HG02588 (cell line): Measurements from ENCODE around the gene KRTAP10-2.
"Not testable (repeated sequence)": the region's sequence is repeated elsewhere in the genome, so short reads cannot be mapped to it uniquely, and the experiment has no call there.

ENCODE experiments used
- ATAC-seq: cut with Tn5 transposase; IDR thresholded peaks from one replicate; pipeline ENCODE4 v1.9.1; 2021; ENCODE audit warnings: mild to moderate bottlenecking, moderate library complexity; ENCODE audit not compliant: unreplicated experiment

Gene KRTAP10-2

DNA sequence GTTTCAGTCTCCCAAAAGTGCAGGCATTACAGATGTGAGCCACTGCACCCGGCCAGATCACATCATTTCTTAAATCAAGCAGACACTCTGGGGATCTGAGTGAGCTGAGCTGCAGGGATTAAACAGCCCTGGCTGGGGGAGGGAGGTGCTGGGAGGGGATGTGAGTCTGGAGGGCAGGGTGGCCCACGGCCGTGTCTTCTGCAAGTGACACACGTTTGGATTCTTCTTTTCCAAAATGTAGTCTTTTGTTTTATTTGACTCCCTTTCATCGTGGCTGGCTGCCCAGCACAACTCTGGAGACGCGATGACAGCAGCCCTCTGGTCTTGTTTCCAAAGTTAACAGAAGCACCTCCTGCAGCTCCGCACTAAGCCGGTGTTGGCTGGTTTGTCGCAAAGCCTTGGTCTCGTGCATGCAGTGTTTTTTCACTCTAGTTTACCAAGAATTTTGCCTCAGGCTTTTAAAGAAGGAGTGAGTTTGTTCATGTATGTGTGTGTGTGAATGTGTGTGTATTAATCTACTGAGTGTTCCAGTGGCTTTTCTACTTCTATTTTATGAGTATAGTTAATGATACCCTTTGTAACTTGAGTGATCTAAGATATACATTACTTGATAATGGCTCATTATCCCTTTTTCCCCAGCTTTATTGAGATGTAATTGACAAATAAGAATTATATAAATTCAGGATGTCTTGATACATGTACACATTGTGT lies 31.9 kb upstream of the KRTAP10-2 start:
- no peak for ATAC-seq

GRCh38 chr21:44582055-44582454 lies 30.8 kb upstream of the KRTAP10-2 start:
- ATAC-seq: no peak

- no peak for ATAC-seq
These were observed 29.9 kb upstream of the KRTAP10-2 start for GRCh38 chr21:44581158-44581557.

DNA sequence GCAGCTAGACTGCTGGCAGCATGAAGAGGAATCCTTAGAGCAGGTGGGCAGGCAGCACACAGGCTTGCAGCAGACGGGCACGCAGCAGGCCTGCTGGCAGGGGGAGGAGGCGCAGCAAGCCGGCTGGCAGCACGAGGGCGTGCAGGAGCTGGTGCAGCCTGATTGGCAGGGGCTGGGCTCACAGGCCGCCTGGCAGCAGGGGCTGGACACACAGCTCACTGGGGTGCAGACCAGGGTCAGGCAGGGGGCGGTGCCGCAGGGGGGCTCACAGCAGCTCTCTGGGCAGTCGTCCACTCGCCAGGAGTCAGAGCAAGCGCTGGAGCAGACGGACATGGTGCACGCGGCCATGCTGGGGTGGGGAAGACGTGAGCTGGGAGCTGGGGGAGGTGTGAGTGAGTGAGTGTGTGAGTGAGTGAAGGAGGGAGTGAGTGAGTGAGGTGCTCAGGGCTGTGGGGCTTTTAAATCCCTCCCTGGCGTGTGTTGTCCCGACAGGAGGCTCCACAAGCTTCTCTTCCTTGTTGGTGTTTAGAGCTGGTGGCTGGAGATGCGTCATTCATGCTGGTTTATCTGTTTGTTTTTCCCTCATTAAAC lies 29.0 kb upstream of the KRTAP10-2 start, which contains the start of gene KRTAP10-5:
TSS of gene KRTAP10-5 (minus strand) at position 374 of the 591 bp plus-strand sequence. CDS start at position 348, 26 bp downstream.
- ATAC-seq: not testable (repeated sequence)

DNA sequence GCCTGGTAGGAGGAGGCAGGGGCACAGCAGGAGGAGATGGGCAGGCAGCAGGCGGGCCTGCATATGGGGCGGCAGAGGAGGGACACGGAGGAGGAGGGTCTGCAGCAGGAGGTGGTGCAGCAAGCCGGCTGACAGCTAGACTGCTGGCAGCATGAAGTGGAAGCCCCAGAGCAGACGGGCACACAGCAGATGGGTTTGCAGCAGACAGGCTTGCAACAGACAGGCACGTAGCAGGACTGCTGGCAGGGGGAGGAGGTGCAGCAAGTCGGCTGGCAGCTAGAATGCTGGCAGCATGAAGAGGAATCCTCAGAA lies 28.5 kb upstream of the KRTAP10-2 start:
- ATAC-seq: no peak

DNA sequence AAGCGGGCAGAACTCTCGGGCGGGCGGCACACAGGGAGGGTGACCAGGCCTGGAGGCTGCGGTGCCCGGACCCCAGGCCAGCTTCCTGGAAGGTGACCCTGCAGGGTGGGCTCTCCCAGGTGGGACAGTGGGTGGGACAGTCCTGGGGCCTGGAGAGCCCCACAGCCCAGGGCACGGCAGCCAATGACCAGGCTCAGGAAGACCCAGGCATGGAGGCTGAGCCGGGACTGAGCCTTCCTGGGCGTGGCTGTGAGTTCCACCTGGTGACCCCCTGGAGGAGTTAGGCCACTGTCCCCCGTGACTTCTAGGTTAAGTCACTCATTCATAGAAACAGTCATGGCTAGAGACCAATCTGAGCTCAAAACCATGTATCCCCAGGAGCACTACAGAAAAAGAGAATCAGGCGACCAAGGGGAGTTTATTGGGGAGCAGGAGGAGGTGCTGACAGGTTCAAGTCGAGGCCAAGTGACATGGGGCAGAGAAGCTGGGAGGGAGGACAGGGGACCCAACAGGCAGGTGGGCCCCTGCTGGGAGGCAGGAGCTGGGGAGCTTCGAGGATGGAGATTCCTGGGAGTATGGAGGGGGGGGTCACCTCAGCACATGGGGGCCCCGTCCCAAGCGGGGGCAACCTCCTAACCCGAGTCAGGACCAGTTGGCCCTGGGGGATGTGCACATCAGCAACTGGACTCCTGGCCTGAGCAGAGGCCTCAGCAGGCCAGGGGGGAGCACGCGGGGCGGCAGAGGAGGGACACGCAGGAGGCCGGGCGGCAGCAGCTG lies 27.9 kb upstream of the KRTAP10-2 start:
- ATAC-seq: no peak

GRCh38 chr21:44578371-44579055 lies 27.2 kb upstream of the KRTAP10-2 start:
- no peak for ATAC-seq

GRCh38 chr21:44576025-44576420 lies 24.7 kb upstream of the KRTAP10-2 start:
- ATAC-seq: no peak

DNA sequence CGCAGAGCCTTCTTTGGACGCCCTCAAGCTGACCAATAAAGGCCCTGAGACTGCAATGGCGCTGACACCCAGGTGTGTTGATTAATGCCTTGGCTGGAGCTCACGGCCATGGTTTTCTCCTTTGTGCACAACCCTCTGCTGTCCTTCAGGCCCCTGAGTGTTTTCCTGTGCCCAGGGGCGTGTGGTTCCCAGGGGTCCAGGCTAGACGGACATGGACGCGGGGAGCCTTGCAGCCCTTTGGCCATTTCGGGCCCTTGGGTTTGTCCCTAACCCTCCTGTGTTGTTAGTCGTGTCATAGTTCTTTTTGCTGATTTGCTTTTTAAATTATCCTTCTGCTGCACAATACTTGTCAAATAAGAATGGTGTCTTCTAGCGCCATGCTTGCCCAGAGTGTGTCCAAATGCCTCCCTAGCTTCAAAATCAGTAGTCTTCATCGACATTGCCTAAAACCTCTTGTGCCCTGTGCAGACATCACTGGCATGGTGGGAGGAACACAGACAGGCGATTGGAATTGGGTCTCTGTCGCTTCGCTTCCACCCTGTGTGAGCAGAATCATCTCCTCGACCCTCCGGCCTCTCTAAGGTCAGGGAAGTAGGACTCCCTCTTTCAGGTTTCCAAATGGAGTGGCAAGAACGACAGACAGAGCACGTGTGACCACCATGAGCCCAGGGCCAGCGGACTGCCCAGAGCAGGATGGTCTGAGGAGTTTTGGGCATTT lies 24.2 kb upstream of the KRTAP10-2 start:
- no peak for ATAC-seq

DNA sequence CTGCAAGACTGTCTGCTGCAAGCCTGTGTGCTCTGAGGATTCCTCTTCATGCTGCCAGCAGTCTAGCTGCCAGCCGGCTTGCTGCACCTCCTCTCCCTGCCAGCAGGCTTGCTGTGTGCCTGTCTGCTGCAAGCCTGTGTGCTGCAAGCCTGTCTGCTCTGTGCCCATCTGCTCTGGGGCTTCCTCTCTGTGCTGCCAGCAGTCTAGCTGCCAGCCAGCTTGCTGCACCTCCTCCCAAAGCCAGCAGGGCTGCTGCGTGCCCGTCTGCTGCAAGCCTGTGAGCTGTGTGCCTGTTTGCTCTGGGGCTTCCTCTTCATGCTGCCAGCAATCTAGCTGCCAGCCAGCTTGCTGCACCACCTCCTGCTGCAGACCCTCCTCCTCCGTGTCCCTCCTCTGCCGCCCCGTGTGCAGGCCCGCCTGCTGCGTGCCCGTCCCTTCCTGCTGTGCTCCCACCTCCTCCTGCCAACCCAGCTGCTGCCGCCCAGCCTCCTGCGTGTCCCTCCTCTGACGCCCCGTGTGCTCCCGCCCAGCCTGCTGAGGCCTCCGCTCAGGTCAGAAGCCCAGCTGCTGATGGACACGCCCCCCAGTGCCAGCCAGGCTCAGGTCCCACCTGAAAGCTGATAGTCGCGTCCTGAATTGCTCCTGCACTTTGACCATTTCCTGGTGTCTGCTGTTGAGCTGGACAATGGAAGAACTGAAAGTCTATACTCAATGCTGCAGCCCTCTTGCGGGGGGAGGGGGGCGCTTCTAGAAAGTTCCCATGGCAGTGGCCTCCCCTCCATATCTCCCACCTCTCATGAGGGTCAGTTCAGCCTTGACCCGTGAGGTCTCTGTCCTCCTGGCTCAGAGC lies 23.4 kb upstream of the KRTAP10-2 start:
- ATAC-seq: no peak

DNA sequence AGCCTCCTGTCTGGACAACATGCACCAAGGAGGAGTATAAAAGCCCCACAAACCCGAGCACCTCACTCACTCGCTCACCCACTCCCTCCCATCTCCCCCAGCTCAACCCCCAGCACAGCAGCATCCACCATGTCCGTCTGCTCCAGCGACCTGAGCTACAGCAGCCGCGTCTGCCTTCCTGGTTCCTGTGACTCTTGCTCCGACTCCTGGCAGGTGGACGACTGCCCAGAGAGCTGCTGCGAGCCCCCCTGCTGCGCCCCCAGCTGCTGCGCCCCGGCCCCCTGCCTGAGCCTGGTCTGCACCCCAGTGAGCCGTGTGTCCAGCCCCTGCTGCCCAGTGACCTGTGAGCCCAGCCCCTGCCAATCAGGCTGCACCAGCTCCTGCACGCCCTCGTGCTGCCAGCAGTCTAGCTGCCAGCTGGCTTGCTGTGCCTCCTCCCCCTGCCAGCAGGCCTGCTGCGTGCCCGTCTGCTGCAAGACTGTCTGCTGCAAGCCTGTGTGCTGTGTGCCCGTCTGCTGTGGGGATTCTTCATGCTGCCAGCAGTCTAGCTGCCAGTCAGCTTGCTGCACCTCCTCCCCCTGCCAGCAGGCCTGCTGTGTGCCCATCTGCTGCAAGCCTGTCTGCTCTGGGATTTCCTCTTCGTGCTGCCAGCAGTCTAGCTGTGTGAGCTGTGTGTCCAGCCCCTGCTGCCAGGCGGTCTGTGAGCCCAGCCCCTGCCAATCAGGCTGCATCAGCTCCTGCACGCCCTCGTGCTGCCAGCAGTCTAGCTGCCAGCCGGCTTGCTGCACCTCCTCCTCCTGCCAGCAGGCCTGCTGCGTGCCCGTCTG lies 22.5 kb upstream of the KRTAP10-2 start, which contains the start of gene KRTAP10-4:
TSS of gene KRTAP10-4 (plus strand) at position 100 of the 827 bp plus-strand sequence. CDS start at position 130, 30 bp downstream.
- not testable (repeated sequence) for ATAC-seq

DNA sequence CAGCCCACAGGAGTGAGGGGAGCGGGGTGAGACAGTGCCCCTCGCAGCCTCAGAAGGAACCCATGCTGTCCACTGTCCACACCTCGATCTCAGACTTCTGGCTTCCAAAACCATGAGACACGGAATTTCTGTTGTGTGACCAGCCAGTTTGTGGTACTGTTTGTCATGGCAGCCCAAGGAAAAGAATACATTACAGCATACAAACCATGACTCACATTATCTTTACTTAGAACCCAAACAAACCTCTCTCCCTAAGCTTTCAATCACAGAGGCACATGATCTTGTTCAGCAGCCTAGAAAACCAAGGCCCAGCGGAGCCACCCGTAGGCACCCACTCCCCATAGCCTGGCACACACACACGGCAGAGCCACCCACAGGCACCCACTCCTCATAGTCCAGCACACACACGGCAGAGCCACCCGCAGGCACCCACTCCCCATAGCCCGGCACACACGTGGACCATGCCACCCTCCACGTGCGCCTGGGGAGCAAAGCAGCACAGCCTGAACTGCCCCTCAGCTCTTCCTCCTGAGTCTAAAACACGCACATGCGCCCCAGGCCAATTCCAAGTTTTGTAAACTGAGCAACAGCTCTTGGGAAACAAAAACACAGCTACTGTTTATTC lies 21.8 kb upstream of the KRTAP10-2 start:
- ATAC-seq: no peak

DNA sequence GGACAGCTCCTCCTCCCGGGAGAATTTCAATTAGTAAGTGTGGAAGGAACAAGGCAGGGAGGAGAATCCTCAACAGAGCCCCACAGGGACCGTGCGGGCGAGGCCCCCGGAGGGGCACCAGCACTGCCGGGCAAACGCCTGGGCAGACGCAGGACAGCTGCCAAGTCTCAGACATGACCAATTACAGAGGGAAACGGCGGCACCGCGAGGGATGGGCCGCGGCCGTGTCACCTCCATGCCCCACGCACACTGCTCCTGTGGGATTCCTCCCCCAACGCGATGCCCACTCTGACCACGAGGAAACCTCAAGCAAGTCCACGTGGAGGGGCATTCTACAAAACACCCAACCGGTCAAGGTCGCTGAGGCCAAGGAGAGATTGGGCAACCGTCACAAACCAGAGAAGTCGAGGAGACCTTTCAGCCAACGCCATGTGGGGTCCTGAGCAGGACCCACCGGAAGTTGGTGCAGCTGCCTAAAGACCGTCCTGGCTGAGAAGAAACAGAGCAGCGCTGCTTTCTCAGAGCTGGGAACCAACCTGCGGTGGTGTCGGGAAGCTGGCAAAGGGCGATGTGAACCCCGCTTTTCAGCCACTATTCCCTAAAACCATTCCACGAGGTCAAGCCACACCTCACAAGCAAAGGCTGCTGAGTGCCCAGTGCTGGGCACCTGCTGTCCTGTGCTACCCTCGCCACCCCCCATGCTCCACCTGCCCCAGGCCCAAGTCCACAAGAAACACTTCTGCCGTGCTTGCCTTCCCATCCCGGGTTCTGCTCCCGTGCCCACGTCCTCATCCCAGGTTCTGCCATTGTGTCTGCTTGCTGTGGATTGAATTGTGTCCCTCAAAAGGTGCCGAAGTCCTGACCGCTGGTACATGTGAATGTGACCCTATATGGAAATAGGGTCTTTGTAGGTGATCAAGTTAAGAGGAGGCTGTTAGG lies 20.8 kb upstream of the KRTAP10-2 start:
- no peak for ATAC-seq

- no peak for ATAC-seq
These were observed 20.0 kb upstream of the KRTAP10-2 start for GRCh38 chr21:44571296-44571695.

DNA sequence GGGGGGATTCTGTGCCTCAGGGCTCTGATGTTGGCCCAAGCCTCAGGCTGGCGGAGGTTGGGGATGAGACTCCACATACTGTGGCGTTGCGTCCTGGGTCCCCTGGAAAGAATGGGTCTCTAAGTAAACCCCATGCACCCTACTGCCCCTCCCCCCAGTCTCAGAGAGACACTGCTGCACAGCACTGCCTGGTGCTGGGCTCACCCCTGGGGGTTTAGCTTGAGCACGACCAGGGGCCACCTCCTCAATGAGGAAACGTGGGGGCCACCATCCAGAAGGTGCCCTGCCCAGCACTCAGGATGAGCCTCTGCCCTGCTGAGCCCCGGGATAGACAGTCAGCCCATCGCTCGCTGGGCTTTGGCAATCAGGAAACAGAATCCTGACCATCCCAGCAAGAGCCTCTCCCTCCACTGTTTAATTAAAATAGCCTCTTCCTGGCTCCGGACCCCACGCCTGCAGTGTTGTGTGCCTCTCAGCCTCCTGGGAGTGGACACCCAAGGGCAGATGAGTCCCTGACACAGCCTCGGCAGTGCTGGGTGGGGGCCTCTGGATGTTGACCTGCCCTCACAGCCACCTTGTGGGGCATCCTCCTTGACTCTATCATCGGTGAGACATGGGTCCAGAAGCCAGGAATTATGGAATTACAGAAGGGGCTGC lies 18.7 kb upstream of the KRTAP10-2 start:
- ATAC-seq: no peak

DNA sequence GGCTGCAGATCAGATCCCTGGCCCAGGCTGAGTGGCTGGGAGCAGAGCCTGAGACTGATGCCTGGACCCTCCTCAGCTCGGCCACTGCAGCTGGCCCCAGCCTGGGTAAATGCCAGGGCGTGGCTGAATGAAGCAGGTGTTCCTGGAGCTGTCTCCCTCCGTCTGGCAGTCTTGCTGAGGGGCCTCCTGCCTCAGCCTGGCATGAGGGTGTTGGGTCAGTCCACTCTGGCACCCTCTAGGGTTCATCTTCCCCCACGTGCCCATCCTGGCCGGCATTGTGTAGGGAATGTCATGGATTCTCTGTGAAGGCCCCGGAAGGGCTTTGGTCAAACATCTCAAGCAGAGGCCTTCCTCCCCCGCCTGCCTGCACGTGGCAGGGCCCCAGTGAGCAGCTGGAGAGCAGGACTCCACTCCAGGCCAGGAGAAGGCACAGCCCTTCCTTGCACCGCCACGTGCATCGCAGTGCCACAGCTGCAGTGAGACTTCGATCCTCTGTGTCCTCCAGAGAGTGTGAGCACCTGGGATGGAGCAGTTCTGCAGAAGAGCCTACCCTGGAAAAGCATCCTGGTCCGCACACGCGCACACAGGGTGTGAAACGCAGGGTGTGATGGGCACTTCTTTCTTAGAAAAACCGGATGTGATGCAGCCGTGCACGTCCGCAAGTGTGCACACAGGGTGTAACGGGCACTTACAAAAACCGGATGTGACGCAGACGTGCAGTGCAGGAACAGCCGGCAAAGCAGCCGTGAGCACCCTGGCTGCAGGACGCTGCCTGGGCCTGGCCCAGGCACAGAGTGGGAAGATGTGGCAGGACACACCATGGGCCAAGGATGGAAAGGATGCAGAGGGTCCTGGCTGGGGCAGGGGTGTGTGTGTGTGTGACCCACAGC lies 17.6 kb upstream of the KRTAP10-2 start:
- ATAC-seq: no peak
